Measurements from ENCODE around the gene MELTF.

The MELTF gene

GRCh38 chr3:196967412-196968232 is 62.0 kb downstream of the MELTF start:
- no peak for DNase-seq

GRCh38 chr3:196966526-196967401 is 62.9 kb downstream of the MELTF start:
- DNase-seq = no peak

GRCh38 chr3:196965804-196966173 is 63.8 kb downstream of the MELTF start:
- DNase-seq = no peak

DNA sequence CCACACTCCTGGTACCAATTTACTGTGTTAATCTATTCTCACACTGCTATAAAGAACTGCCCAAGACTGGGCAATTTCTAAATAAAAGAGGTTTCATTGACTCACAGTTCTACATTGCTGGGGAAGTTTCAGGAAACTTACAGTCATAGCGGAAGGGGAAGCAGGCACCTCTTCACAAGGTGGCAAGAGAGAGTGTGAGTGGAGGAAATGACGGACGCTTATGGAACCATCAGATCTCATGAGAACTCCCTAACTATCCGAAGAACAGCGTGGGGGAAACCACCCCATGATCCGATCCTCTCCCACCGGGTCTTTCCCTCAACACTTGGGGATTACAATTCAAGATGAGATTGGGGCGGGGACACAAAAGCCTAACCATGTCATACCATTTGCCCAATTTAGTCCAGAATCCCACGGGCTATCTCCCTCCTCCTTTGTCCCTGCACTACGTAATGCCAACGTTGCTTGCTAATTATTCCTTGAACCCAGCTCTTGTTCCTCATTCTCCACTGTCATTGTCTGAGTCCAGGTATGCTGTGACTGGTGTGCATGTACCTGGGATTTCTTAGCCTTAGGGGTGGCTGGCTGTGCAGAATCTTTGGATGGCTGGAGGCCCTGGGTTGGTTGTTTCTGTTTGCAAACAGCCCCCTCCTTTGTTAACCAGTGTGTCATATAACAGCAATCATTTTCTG is 64.4 kb downstream of the MELTF start:
- DNase-seq = no peak

GRCh38 chr3:196963631-196963953 is 66.0 kb downstream of the MELTF start:
- DNase-seq = no peak

GRCh38 chr3:196962930-196963630 is 66.5 kb downstream of the MELTF start:
- no peak for DNase-seq

- DNase-seq = no peak
Observed at GRCh38 chr3:196962108-196962929, 67.3 kb downstream of the MELTF start.

DNA sequence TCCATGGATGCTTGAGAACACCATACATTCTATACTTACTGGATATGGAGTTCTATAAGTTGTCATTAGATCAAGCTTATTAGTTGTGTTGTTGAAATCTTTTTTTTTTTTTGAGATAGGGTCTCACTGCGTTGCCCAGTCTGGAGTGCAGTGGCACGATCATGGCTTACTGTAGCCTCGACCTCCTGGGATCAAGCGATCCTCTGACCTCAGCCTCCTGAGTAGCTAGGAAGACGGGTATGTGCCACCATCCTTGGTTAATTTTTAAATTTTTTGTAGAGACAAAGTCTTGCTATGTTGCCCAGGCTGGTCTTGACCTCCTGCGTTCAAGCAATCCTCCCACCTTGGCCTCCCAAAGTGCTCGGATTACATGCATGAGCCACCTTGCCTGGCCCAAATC is 74.8 kb downstream of the MELTF start:
- DNase-seq = no peak

All from midbrain (tissue), 1 donor.